Stimulated activated CD4-positive, alpha-beta T cell treated with anti-CD3 and anti-CD28 coated beads, Interleukin-4, amount 100 ng/mL, for 48 hours (primary cell): ENCODE results near the gene JMJD4.

Source experiments
- DNase-seq, 2 donors: peaks; one replicate each; pipeline ENCODE4 v3.0.0-alpha.2; 2020; ENCODE audit warnings: low read depth in 2 of 2

The JMJD4 gene

GRCh38 chr1:227769047-227769935, 34.2 kb upstream of the JMJD4 start:
- DNase-seq, result no peak

GRCh38 chr1:227768640-227769039, 33.5 kb upstream of the JMJD4 start:
- no peak for DNase-seq

GRCh38 chr1:227768125-227768439, 33.0 kb upstream of the JMJD4 start:
- DNase-seq, result no peak

GRCh38 chr1:227767401-227768124, 32.5 kb upstream of the JMJD4 start:
- DNase-seq, result no peak

GRCh38 chr1:227766653-227767277, 31.7 kb upstream of the JMJD4 start:
- no peak for DNase-seq

- DNase-seq, result peak in 1 of 2 donors; percentile 47
Measured at GRCh38 chr1:227766015-227766634, 31.0 kb upstream of the JMJD4 start.

- no peak for DNase-seq
Measured at GRCh38 chr1:227765261-227766014, 30.3 kb upstream of the JMJD4 start.

GRCh38 chr1:227764019-227764391, 28.9 kb upstream of the JMJD4 start:
- no peak for DNase-seq

- DNase-seq, result no peak
Measured at GRCh38 chr1:227763246-227764018, 28.3 kb upstream of the JMJD4 start.

GRCh38 chr1:227762231-227762911, 27.3 kb upstream of the JMJD4 start:
- peak; percentile 76 to 80 for DNase-seq

GRCh38 chr1:227761621-227762230, 26.6 kb upstream of the JMJD4 start:
- no peak for DNase-seq

GRCh38 chr1:227760377-227760776, 25.3 kb upstream of the JMJD4 start:
- DNase-seq, result no peak

- no peak for DNase-seq
Measured at GRCh38 chr1:227759341-227760300, 24.5 kb upstream of the JMJD4 start.

GRCh38 chr1:227758366-227758765, 23.3 kb upstream of the JMJD4 start:
- no peak for DNase-seq

- DNase-seq, result no peak
Measured at GRCh38 chr1:227757781-227758180, 22.7 kb upstream of the JMJD4 start.

- no peak for DNase-seq
Measured at GRCh38 chr1:227756172-227756959, 21.3 kb upstream of the JMJD4 start.

GRCh38 chr1:227754958-227755357, 19.9 kb upstream of the JMJD4 start:
- DNase-seq, result no peak
